Neural progenitor cell (in vitro differentiated cells): Measurements from ENCODE around the gene SEC14L1. TPM values are rescaled to one million over a fixed set of nuclear protein-coding genes. Genes with fewer than 3 reads are reported as not detected.

Experiments used
- DNase-seq: peaks from one replicate; pipeline ENCODE4 v3.0.0-alpha.2; 2016; ENCODE audit warnings: low spot score
- H2AFZ ChIP-seq: fragments of 200-600 bp; sonication (generic); replicated peaks from 2 replicates; pipeline ENCODE4 v1.6.1; 2016; ENCODE audit warnings: antibody characterized with exemption
- H3F3A ChIP-seq: fragments of 200-600 bp; sonication (generic); 2 replicates; pipeline ENCODE4 v1.6.1; 2016; ENCODE audit warnings: antibody characterized with exemption, low read depth
- H3K27ac ChIP-seq: fragments of 200-600 bp; sonication (generic); 2 replicates; pipeline ENCODE4 v1.5.1; 2016; ENCODE audit warnings: mild to moderate bottlenecking
- H3K27me3 ChIP-seq: fragments of 200-600 bp; sonication (generic); 2 replicates; pipeline ENCODE4 v1.6.1; 2016; ENCODE audit warnings: mild to moderate bottlenecking, moderate library complexity
- H3K36me3 ChIP-seq: fragments of 200-600 bp; sonication (generic); 2 replicates; pipeline ENCODE4 v1.5.1; 2016
- H3K4me1 ChIP-seq: fragments of 200-600 bp; sonication (generic); 2 replicates; pipeline ENCODE4 v1.6.1; 2016; ENCODE audit warnings: mixed run types
- H3K4me2 ChIP-seq: fragments of 200-600 bp; sonication (generic); 2 replicates; pipeline ENCODE4 v1.6.1; 2016
- H3K4me3 ChIP-seq: fragments of 200-600 bp; sonication (generic); 2 replicates; pipeline ENCODE4 v1.5.1; 2016
- H3K79me2 ChIP-seq: fragments of 200-600 bp; sonication (generic); 2 replicates; pipeline ENCODE4 v1.6.1; 2016; ENCODE audit warnings: low read depth
- H3K9ac ChIP-seq: fragments of 200-600 bp; sonication (generic); 2 replicates; pipeline ENCODE4 v1.6.1; 2016
- H3K9me3 ChIP-seq: fragments of 200-600 bp; sonication (generic); 2 replicates; pipeline ENCODE4 v1.5.1; 2016; ENCODE audit warnings: low read depth
- H4K20me1 ChIP-seq: fragments of 200-600 bp; sonication (generic); 2 replicates; pipeline ENCODE4 v1.6.1; 2016; ENCODE audit warnings: low read depth
- H3K27ac Mint-ChIP-seq: 3 replicates; pipeline ENCODE4 v1.8.0; 2021; ENCODE audit warnings: mixed read lengths
- H3K27me3 Mint-ChIP-seq: 2 replicates; pipeline ENCODE4 v1.8.0; 2022; ENCODE audit warnings: low read depth, mild to moderate bottlenecking, inconsistent platforms, moderate library complexity, mixed read lengths; ENCODE audit not compliant: insufficient read depth
- H3K36me3 Mint-ChIP-seq: 3 replicates; pipeline ENCODE4 v1.8.0; 2021; ENCODE audit warnings: mixed read lengths
- H3K4me1 Mint-ChIP-seq: 3 replicates; pipeline ENCODE4 v1.8.0; 2021; ENCODE audit warnings: mixed read lengths
- H3K4me3 Mint-ChIP-seq: 3 replicates; pipeline ENCODE4 v1.8.0; 2021; ENCODE audit warnings: mild to moderate bottlenecking, moderate library complexity, mixed read lengths
- H3K9me3 Mint-ChIP-seq: 3 replicates; pipeline ENCODE4 v1.8.0; 2020; ENCODE audit warnings: mixed read lengths
- CTCF ChIP-seq: fragments of 200-600 bp; sonication (generic); IDR thresholded peaks from 2 replicates; pipeline ENCODE4 v1.5.1; 2017; ENCODE audit warnings: antibody characterized with exemption, mild to moderate bottlenecking
- EZH2 ChIP-seq: fragments of 200-600 bp; sonication (generic); IDR thresholded peaks from 2 replicates; pipeline ENCODE4 v1.6.1; 2017; ENCODE audit warnings: antibody characterized with exemption, mild to moderate bottlenecking, moderate library complexity
- EZH2phosphoT487 ChIP-seq: fragments of 200-600 bp; sonication (generic); IDR thresholded peaks from 2 replicates; pipeline ENCODE4 v1.6.1; 2017; ENCODE audit warnings: antibody characterized with exemption
- total RNA-seq: library from RNA; depleted of rRNA; stranded (reverse); fragments of >200 nt; gene quantifications from 2 replicates; pipeline ENCODE4 v1.2.3, GENCODE V29; 2015; ENCODE audit warnings: low replicate concordance

SEC14L1 gene
- total RNA-seq, 1 donor from 2014 or later: 75.0 TPM

DNA sequence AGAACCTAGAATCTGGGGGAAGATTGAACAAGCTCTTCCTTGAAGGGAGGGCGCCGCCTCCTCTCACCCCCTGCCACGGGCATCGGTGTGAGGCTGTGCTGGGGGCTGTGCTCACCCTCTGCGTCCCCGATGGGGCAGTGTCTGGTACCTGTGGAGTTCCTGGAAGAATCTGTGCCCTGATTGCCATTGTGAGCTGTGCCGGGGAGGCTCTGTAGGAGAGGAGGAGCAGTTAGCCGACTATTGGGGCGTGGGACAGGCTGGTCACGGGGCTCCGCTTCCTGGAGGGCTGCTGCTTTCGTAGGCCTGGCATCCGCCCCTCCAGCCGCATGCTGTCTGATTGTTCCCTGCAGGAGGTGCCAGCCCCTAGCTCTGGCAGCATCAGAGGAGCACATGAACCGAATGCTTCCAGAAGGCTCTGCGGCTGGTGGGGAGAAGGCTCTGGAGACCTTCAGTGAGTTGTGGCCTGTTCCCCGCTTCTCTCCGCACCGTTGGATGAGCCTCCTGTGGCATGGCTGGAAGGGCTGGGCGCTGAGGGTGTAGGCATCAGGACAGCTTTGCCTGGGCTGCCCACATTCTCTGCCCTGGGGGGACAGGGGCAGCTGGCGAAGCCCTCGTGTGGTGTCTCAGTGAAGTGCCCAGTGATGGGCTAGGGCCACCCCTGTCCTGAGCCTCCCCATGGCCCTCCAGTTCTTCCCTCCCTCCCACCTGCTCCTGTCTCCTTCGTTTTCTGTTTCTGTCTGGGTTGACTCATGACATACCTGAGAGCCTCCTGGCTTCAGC, 86.9 kb downstream of the SEC14L1 start:
- Mint-ChIP-seq H3K4me1 (peaks cover 18% of the 10 kb centered on the region), H3K9me3 (peaks cover 3% of the 10 kb centered on the region), H3K27ac (peak overlapping the region; percentile 95), H3K36me3 (peaks cover 3% of the 10 kb centered on the region), H3K27me3 (peaks cover 6% of the 10 kb centered on the region), H3K4me3 (no peak overlapping the region)
- Histone ChIP-seq H4K20me1 (no peaks in the 10 kb centered on the region), H3K27me3 (no peaks in the 10 kb centered on the region), H2AFZ (peak overlapping the region; percentile 50), H3F3A (peaks cover 6% of the 10 kb centered on the region), H3K36me3 (no peaks in the 10 kb centered on the region), H3K79me2 (no peaks in the 10 kb centered on the region), H3K4me2 (no peak overlapping the region), H3K9ac (no peak overlapping the region), H3K4me3 (no peak overlapping the region), H3K27ac (no peak overlapping the region), H3K9me3 (no peaks in the 10 kb centered on the region), H3K4me1 (peaks cover 9% of the 10 kb centered on the region)
- DNase-seq: no peak
- TF ChIP-seq EZH2 (no peak), EZH2phosphoT487 (no peak), CTCF (no peak)

DNA sequence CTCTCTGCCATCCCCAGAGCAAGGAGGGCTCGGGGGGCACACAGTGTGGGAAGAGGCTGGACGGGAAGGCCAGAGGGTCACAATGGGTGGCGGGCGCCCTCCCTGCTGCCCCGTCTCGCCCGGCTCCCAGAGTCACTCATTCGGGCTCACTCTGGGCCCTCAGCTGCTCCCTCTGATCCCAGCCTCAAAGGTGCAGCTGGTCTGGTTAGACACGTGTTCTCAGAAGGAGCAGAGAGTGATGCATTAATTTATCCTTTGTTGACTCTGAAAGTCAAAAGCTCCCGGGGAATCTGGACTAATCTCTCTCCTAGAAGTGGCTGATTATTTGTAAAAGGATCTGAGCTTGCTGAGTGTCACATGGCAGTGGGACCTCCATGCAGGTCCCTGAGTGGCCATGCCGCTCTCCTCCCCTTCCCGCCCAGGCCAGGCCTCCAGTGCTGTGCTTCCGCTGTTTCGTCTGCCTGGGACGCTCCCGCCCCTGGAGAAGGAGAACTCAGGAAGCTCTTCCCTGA, 87.5 kb downstream of the SEC14L1 start:
- H3K4me1 ChIP-seq: peaks cover 9% of the 10 kb centered on the region
- peak; percentile 50 for DNase-seq
- no peaks in the 10 kb centered on the region for H3K27me3 ChIP-seq
- peak overlapping the region; percentile 50 for H2AFZ ChIP-seq
- Mint-ChIP-seq H3K27ac (peak overlapping the region; percentile 95), H3K27me3 (peaks cover 6% of the 10 kb centered on the region), H3K4me3 (no peak overlapping the region), H3K36me3 (peaks cover 3% of the 10 kb centered on the region), H3K4me1 (peaks cover 18% of the 10 kb centered on the region), H3K9me3 (peaks cover 3% of the 10 kb centered on the region)
- H3K4me3 ChIP-seq: no peak overlapping the region
- H3K9me3 ChIP-seq: no peaks in the 10 kb centered on the region
- H4K20me1 ChIP-seq: no peaks in the 10 kb centered on the region
- H3K4me2 ChIP-seq: no peak overlapping the region
- peaks cover 6% of the 10 kb centered on the region for H3F3A ChIP-seq
- no peaks in the 10 kb centered on the region for H3K79me2 ChIP-seq
- H3K36me3 ChIP-seq: no peaks in the 10 kb centered on the region
- H3K9ac ChIP-seq: no peak overlapping the region
- no peak overlapping the region for H3K27ac ChIP-seq
- no peak for TF ChIP-seq EZH2
- TF ChIP-seq CTCF: no peak
- no peak for TF ChIP-seq EZH2phosphoT487

GRCh38 chr17:77228816-77229215, 88.0 kb downstream of the SEC14L1 start:
- Histone ChIP-seq H3K27ac (no peak overlapping the region), H3K9me3 (no peaks in the 10 kb centered on the region), H2AFZ (peak overlapping the region; percentile 50), H3K36me3 (no peaks in the 10 kb centered on the region), H3K27me3 (no peaks in the 10 kb centered on the region), H3K4me2 (no peak overlapping the region), H3K9ac (no peak overlapping the region), H3K4me3 (no peak overlapping the region), H3K79me2 (no peaks in the 10 kb centered on the region), H4K20me1 (no peaks in the 10 kb centered on the region), H3K4me1 (peaks cover 9% of the 10 kb centered on the region), H3F3A (peaks cover 6% of the 10 kb centered on the region)
- Mint-ChIP-seq H3K36me3 (peaks cover 3% of the 10 kb centered on the region), H3K4me1 (peaks cover 18% of the 10 kb centered on the region), H3K27ac (peak overlapping the region; percentile 95), H3K4me3 (no peak overlapping the region), H3K27me3 (peaks cover 6% of the 10 kb centered on the region), H3K9me3 (peaks cover 3% of the 10 kb centered on the region)
- DNase-seq: no peak
- TF ChIP-seq EZH2 (no peak), CTCF (no peak), EZH2phosphoT487 (no peak)
